HG03108 (cell line): Measurements from ENCODE around the gene TUBA3D.
"Not testable (repeated sequence)": the region's sequence is repeated elsewhere in the genome, so short reads cannot be mapped to it uniquely, and the experiment has no call there.

ENCODE experiments used
- ATAC-seq: cut with Tn5 transposase; IDR thresholded peaks from one replicate; pipeline ENCODE4 v1.9.1; 2021; ENCODE audit warnings: moderate library complexity; ENCODE audit not compliant: unreplicated experiment

The TUBA3D gene

GRCh38 chr2:131531547-131532185, 55.7 kb downstream of the TUBA3D start:
- ATAC-seq: not testable (repeated sequence)
